OCI-LY7 (cell line): ENCODE measurements around the gene CELF2.

Experiments
- EZH2phosphoT487 ChIP-seq: fragments of 200-600 bp; sonication (generic); IDR thresholded peaks from 2 replicates; pipeline ENCODE4 v1.6.1; 2018; ENCODE audit warnings: low read depth, borderline replicate concordance, mild to moderate bottlenecking, mixed run types, antibody characterized with exemption, low read length, moderate library complexity, mixed read lengths
- TF ChIP-seq, protein P1 (sequence below): fragments of 200-600 bp; sonication (generic); conservative IDR thresholded peaks from 2 replicates; pipeline ENCODE4 v1.5.1; 2014; ENCODE audit warnings: mild to moderate bottlenecking, antibody characterized with exemption, low read length, moderate library complexity, mixed read lengths

- TF ChIP-seq, protein P1, sequence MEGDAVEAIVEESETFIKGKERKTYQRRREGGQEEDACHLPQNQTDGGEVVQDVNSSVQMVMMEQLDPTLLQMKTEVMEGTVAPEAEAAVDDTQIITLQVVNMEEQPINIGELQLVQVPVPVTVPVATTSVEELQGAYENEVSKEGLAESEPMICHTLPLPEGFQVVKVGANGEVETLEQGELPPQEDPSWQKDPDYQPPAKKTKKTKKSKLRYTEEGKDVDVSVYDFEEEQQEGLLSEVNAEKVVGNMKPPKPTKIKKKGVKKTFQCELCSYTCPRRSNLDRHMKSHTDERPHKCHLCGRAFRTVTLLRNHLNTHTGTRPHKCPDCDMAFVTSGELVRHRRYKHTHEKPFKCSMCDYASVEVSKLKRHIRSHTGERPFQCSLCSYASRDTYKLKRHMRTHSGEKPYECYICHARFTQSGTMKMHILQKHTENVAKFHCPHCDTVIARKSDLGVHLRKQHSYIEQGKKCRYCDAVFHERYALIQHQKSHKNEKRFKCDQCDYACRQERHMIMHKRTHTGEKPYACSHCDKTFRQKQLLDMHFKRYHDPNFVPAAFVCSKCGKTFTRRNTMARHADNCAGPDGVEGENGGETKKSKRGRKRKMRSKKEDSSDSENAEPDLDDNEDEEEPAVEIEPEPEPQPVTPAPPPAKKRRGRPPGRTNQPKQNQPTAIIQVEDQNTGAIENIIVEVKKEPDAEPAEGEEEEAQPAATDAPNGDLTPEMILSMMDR, result no peak
- no peak for TF ChIP-seq EZH2phosphoT487
Observed at GRCh38 chr10:11088709-11089108, 71.0 kb downstream of the CELF2 start.
